H9 (cell line): ENCODE results near the gene ZNF611. TPM values are rescaled to one million over a fixed set of nuclear protein-coding genes. Genes with fewer than 3 reads are reported as not detected.
A peak's percentile ranks its signal among the peaks of the same experiment; 100 is the strongest.

Experiments
- DNase-seq: peaks from one replicate; pipeline ENCODE4 v3.0.0-alpha.2; 2017
- H2AFZ ChIP-seq: one replicate; pipeline ENCODE4 v1.6.1; 2013; ENCODE audit warnings: mild to moderate bottlenecking, low read length, control low read depth, moderate library complexity
- H2AK5ac ChIP-seq: 2 replicates; pipeline ENCODE4 v1.6.1; 2013; ENCODE audit warnings: low read length, control low read depth, mixed read lengths; ENCODE audit not compliant: insufficient read length
- H2BK120ac ChIP-seq: one replicate; pipeline ENCODE4 v1.6.1; 2013; ENCODE audit warnings: low read depth, mild to moderate bottlenecking, low read length, control low read depth, inconsistent platforms; ENCODE audit not compliant: poor library complexity, severe bottlenecking
- H2BK12ac ChIP-seq: 2 replicates; pipeline ENCODE4 v1.6.1; 2013; ENCODE audit warnings: low read length, control low read depth, mixed read lengths, low read depth; ENCODE audit not compliant: insufficient read length
- H2BK15ac ChIP-seq: 2 replicates; pipeline ENCODE4 v1.6.1; 2013; ENCODE audit warnings: low read depth, low read length, control low read depth
- H2BK20ac ChIP-seq: one replicate; pipeline ENCODE4 v1.6.1; 2013; ENCODE audit warnings: low read depth, mild to moderate bottlenecking, low read length, control low read depth, inconsistent platforms; ENCODE audit not compliant: poor library complexity, severe bottlenecking
- H2BK5ac ChIP-seq: 2 replicates; pipeline ENCODE4 v1.6.1; 2013; ENCODE audit warnings: low read length, control low read depth, mixed read lengths; ENCODE audit not compliant: insufficient read length
- H3K14ac ChIP-seq: 2 replicates; pipeline ENCODE4 v1.6.1; 2013; ENCODE audit warnings: low read length, control low read depth; ENCODE audit not compliant: insufficient read depth
- H3K18ac ChIP-seq: 2 replicates; pipeline ENCODE4 v1.6.1; 2013; ENCODE audit warnings: low read depth, mild to moderate bottlenecking, mixed read lengths, low read length, control low read depth; ENCODE audit not compliant: insufficient read length
- H3K23ac ChIP-seq: 2 replicates; pipeline ENCODE4 v1.6.1; 2013; ENCODE audit warnings: low read length, control low read depth, mixed read lengths, low read depth; ENCODE audit not compliant: insufficient read length
- H3K23me2 ChIP-seq: 2 replicates; pipeline ENCODE4 v1.6.1; 2013; ENCODE audit warnings: low read depth, mild to moderate bottlenecking, mixed read lengths, low read length, control low read depth; ENCODE audit not compliant: insufficient read length, poor library complexity, severe bottlenecking
- H3K27ac ChIP-seq: 2 replicates; pipeline ENCODE4 v1.5.1; 2013; ENCODE audit warnings: low read length, control low read depth, mixed read lengths, low read depth; ENCODE audit not compliant: insufficient read length
- H3K27me3 ChIP-seq: 2 replicates; pipeline ENCODE4 v1.6.1; 2013; ENCODE audit warnings: low read length, control low read depth, inconsistent platforms; ENCODE audit not compliant: insufficient read depth
- H3K4ac ChIP-seq: 2 replicates; pipeline ENCODE4 v1.6.1; 2013; ENCODE audit warnings: low read depth, mild to moderate bottlenecking, control low read depth, inconsistent platforms, low read length, moderate library complexity
- H3K4me1 ChIP-seq: 2 replicates; pipeline ENCODE4 v1.6.1; 2013; ENCODE audit warnings: low read length, control low read depth, inconsistent platforms; ENCODE audit not compliant: insufficient read depth
- H3K4me2 ChIP-seq: 2 replicates; pipeline ENCODE4 v1.6.1; 2013; ENCODE audit warnings: low read length, control low read depth, mixed read lengths; ENCODE audit not compliant: insufficient read length, insufficient read depth
- H3K56ac ChIP-seq: 2 replicates; pipeline ENCODE4 v1.6.1; 2013; ENCODE audit warnings: low read depth, mild to moderate bottlenecking, mixed read lengths, low read length, control low read depth; ENCODE audit not compliant: insufficient read length
- H3K79me1 ChIP-seq: 2 replicates; pipeline ENCODE4 v1.6.1; 2013; ENCODE audit warnings: low read depth, mild to moderate bottlenecking, moderate library complexity, low read length, control low read depth, inconsistent platforms; ENCODE audit not compliant: insufficient read depth, poor library complexity, severe bottlenecking
- H3K79me2 ChIP-seq: 2 replicates; pipeline ENCODE4 v1.6.1; 2013; ENCODE audit warnings: low read length, control low read depth, inconsistent platforms; ENCODE audit not compliant: insufficient read depth
- H3K9ac ChIP-seq: 2 replicates; pipeline ENCODE4 v1.6.1; 2013; ENCODE audit warnings: low read length, control low read depth, mixed read lengths; ENCODE audit not compliant: insufficient read length; ENCODE audit errors: extremely low read depth
- H3K9me3 ChIP-seq: one replicate; pipeline ENCODE4 v1.6.1; 2013; ENCODE audit warnings: low read depth, low read length, inconsistent platforms; ENCODE audit not compliant: control insufficient read depth
- H3T11ph ChIP-seq: one replicate; pipeline ENCODE4 v1.6.1; 2013; ENCODE audit warnings: mild to moderate bottlenecking, low read length, control low read depth, inconsistent platforms
- H4K20me1 ChIP-seq: one replicate; pipeline ENCODE4 v1.6.1; 2013; ENCODE audit not compliant: control insufficient read depth, insufficient read length, insufficient read depth
- H4K5ac ChIP-seq: 2 replicates; pipeline ENCODE4 v1.6.1; 2013; ENCODE audit warnings: low read depth, mild to moderate bottlenecking, mixed read lengths, low read length, control low read depth; ENCODE audit not compliant: insufficient read length
- H4K8ac ChIP-seq: replicated peaks from 2 replicates; pipeline ENCODE4 v1.6.1; 2013; ENCODE audit warnings: low read length, control low read depth, mixed read lengths, low read depth; ENCODE audit not compliant: insufficient read length
- H4K91ac ChIP-seq: 2 replicates; pipeline ENCODE4 v1.6.1; 2013; ENCODE audit warnings: low read depth, mild to moderate bottlenecking, moderate library complexity, mixed read lengths, low read length, control low read depth; ENCODE audit not compliant: insufficient read length
- H3K27ac Mint-ChIP-seq, 3 experiments: 2 replicates in 2 of 3; 3 replicates in 1 of 3; pipeline ENCODE4 v1.8.0; 2020 to 2021; ENCODE audit warnings: mixed read lengths in 3 of 3, mild to moderate bottlenecking in 1 of 3, moderate library complexity in 1 of 3
- H3K27me3 Mint-ChIP-seq: 2 replicates; pipeline ENCODE4 v1.8.0; 2021; ENCODE audit warnings: low read depth, mild to moderate bottlenecking, moderate library complexity, mixed read lengths
- H3K36me3 Mint-ChIP-seq, 3 experiments: 2 replicates in 2 of 3; 3 replicates in 1 of 3; pipeline ENCODE4 v1.8.0; 2020 to 2021; ENCODE audit warnings: low read depth in 3 of 3, mixed read lengths in 3 of 3; ENCODE audit not compliant: insufficient read depth in 1 of 3
- H3K4me1 Mint-ChIP-seq, 2 experiments: 2 replicates each; pipeline ENCODE4 v1.8.0; 2020; ENCODE audit warnings: mixed read lengths in 2 of 2
- H3K4me3 Mint-ChIP-seq, 2 experiments: 2 replicates in 1 of 2; 3 replicates in 1 of 2; pipeline ENCODE4 v1.8.0; 2020 to 2021; ENCODE audit warnings: mild to moderate bottlenecking in 2 of 2, mixed read lengths in 2 of 2, moderate library complexity in 1 of 2
- H3K9me3 Mint-ChIP-seq, 2 experiments: 2 replicates in 1 of 2; 3 replicates in 1 of 2; pipeline ENCODE4 v1.8.0; 2020; ENCODE audit warnings: mild to moderate bottlenecking in 2 of 2, mixed read lengths in 2 of 2, moderate library complexity in 1 of 2
- CTCF ChIP-seq: fragments of 200-600 bp; sonication (generic); conservative IDR thresholded peaks from 3 replicates; pipeline ENCODE4 v1.8.0; 2021; ENCODE audit warnings: antibody characterized with exemption, mild to moderate bottlenecking
- whole genome bisulfite sequencing: extraction: QIAGEN DNeasy Blood & Tissue Kit; methylation state at CpG from one replicate; pipeline ENCODE4 v1.1.7; 2013; ENCODE audit warnings: missing lambda C conversion rate, low lambda C conversion rate, mixed read lengths; ENCODE audit not compliant: insufficient read length; ENCODE audit errors: extremely low coverage; 5-methylcytosine and 5-hydroxymethylcytosine counted together
- total RNA-seq: library from RNA; stranded (reverse); gene quantifications from 2 replicates; pipeline ENCODE4 v1.2.1, GENCODE V29; 2021

Gene ZNF611
- total RNA-seq, 1 experiment from 2014 or later = 25.6 TPM

DNA sequence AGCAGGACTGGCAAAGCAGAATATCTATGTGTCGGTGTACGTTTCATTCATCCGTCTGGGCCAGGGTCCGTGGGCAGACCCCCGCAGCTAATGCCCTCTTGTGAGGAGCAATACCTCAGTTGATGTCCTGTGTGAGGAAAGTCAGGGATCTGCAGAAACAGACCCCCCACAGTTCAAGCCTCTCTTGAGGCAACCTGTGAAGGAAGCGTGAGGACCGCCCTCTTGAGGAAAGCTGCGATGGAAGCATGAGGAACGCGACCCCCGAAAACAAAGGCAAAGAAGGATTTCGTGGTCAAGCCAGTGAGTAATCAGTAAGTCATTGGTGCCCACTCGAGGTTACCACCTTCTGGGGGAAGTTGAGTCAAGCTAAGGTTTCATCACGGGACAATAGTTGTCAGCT is 75.8 kb downstream of the ZNF611 start:
- Histone ChIP-seq H3K56ac (no peak overlapping the region), H3K4ac (no peak overlapping the region), H2AFZ (no peak overlapping the region), H3K4me1 (no peaks in the 10 kb centered on the region), H3K9ac (no peak overlapping the region), H3K4me2 (no peak overlapping the region), H3K79me2 (no peaks in the 10 kb centered on the region), H4K5ac (no peak overlapping the region), H3K79me1 (no peaks in the 10 kb centered on the region), H2BK12ac (no peak overlapping the region), H2BK15ac (no peak overlapping the region), H3K14ac (no peak overlapping the region), H4K8ac (no peak overlapping the region), H3K27me3 (no peaks in the 10 kb centered on the region), H3K18ac (no peak overlapping the region), H3K9me3 (no peaks in the 10 kb centered on the region), H3K23ac (no peak overlapping the region), H2BK120ac (no peak overlapping the region), H4K20me1 (no peaks in the 10 kb centered on the region), H2BK20ac (no peak overlapping the region), H3T11ph (no peak overlapping the region), H4K91ac (no peak overlapping the region), H2BK5ac (no peak overlapping the region), H3K23me2 (no peaks in the 10 kb centered on the region), H3K27ac (no peak overlapping the region), H2AK5ac (no peak overlapping the region)
- Mint-ChIP-seq H3K4me3 (no peak overlapping the region), H3K27ac (no peak overlapping the region), H3K36me3 (peaks cover 11 to 19% (median 13%) of the 10 kb centered on the region in 3 experiments; a peak in 5 of 7 replicates), H3K9me3 (no peaks in the 10 kb centered on the region), H3K27me3 (no peaks in the 10 kb centered on the region), H3K4me1 (peaks cover 4 to 5% of the 10 kb centered on the region in 2 experiments)
- peak; percentile 37 for DNase-seq
- WGBS = no CpG with 5 or more reads among the region's 14 CpGs
- TF ChIP-seq CTCF = no peak
